ENCODE measurements around the gene RIOK1.

DNA sequence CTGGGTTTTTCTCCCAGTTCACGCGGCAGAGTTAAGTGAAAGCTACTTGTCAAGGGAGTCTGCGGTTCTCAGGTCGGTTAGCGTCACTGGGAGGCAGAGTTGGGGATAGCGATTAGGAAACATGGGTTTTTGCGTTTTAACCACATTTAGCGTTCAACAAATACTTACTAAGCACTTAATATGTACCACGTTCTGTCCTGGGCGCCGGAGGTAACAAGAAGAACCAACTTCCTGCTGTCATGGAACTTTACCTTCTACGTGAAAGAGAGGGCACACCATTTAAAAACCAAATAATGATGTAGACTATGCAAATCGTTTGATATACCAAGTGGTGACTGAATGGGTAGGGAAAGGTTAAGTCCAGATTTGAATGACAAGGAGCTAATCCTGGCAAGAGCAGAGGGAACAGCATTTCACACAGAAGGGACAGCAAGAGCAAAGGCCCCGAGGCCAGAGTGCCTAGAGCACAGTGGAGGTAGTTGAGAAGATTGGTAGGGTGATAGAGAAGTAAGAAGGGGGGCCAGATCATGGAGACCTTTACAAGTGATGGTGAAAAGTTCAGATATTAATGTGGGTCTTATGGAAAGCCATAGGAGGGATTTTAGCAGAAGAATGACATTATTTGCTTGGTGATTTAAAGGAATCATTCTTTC, 744 bp downstream of the RIOK1 start:
- TF ChIP-seq CTCF (IDR thresholded peaks at IDR 0.05; ENCODE audit: low read depth, low read length) = no peak; the same call in 1 of the 2 replicates
- TF ChIP-seq EZH2phosphoT487 (IDR thresholded peaks at IDR 0.05; ENCODE audit: low read depth) = no peak

Measured in OCI-LY3 (cell line).